ENCODE data around the gene SHB. TPM values are rescaled to one million over a fixed set of nuclear protein-coding genes. Genes with fewer than 3 reads are reported as not detected.
"Not testable (repeated sequence)": the region's sequence is repeated elsewhere in the genome, so short reads cannot be mapped to it uniquely, and the experiment has no call there.

SHB gene
- total and polyA plus RNA-seq, 2 donors from 2014 or later: 16.4 to 39.8 TPM

DNA sequence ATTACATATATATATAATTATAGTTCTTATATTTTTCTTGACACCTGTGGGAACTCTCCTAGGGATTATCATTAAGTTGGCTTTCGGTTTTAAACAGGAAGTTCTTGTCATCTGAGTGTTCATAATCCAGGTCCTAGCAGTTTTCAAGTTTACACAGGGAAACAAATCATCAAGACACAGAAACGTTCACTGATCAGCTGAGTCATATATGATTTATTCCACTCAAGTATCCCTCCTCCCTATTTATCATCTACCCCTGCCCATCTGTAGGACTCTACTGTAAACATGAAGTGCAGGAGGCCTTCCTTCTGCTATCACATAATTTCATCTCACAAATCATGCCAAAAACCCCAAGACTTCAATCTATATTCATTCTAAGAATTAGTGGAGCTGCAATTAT is 171.4 kb downstream of the SHB start:
- H3K9ac ChIP-seq (ENCODE audit: low read length in 3 of 3): no peak overlapping the region
- peaks cover 1 to 7% (median 5%) of the 10 kb centered on the region in 3 donors for H3K4me1 ChIP-seq (ENCODE audit: control insufficient read depth in 2 of 3, insufficient read depth in 2 of 3, low read depth in 1 of 3, low read length in 3 of 3)
- FAIRE-seq (no peak), DNase-seq (no peak)
- H3K36me3 ChIP-seq (ENCODE audit: control insufficient read depth in 2 of 3, insufficient read depth in 3 of 3, low read length in 3 of 3): peaks cover 3 to 31% (median 11%) of the 10 kb centered on the region in 3 donors
- H3K27me3 ChIP-seq (ENCODE audit: control insufficient read depth, insufficient read depth, low read length): no peaks in the 10 kb centered on the region
- TF ChIP-seq, protein P1, sequence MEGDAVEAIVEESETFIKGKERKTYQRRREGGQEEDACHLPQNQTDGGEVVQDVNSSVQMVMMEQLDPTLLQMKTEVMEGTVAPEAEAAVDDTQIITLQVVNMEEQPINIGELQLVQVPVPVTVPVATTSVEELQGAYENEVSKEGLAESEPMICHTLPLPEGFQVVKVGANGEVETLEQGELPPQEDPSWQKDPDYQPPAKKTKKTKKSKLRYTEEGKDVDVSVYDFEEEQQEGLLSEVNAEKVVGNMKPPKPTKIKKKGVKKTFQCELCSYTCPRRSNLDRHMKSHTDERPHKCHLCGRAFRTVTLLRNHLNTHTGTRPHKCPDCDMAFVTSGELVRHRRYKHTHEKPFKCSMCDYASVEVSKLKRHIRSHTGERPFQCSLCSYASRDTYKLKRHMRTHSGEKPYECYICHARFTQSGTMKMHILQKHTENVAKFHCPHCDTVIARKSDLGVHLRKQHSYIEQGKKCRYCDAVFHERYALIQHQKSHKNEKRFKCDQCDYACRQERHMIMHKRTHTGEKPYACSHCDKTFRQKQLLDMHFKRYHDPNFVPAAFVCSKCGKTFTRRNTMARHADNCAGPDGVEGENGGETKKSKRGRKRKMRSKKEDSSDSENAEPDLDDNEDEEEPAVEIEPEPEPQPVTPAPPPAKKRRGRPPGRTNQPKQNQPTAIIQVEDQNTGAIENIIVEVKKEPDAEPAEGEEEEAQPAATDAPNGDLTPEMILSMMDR (IDR thresholded peaks at IDR 0.05; ENCODE audit: borderline replicate concordance, extremely low read depth, insufficient read depth): no peak
- H3K4me3 ChIP-seq (ENCODE audit: low read length in 3 of 3): no peak overlapping the region
- intact Hi-C loops (cut with DNase I): no loop called here
- H3K9me3 ChIP-seq (ENCODE audit: control insufficient read depth in 2 of 3, insufficient read depth in 1 of 3, low read length in 3 of 3): no peaks in the 10 kb centered on the region
- no peak overlapping the region for H3K27ac ChIP-seq (ENCODE audit: low read depth in 2 of 2, low read length in 2 of 2)

DNA sequence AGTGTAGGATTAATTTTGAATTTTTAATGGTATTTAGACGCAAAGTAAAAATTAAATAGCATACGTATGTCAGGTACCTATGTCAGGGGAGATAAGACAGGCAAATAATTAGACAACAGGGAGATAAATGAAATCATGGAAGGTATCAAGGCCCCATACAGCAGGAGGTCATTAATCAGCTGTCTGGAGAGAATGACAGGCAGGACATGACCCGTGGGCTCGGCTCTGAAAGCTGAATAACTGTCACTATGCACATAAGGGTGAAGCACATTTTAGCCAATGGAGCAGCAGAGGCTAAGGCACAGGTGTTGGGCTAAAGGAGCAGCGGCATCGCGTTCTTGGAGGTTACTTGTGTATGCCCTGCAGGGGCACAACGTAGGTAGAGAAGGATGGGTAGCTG is 177.0 kb downstream of the SHB start:
- Histone ChIP-seq H3K9me3 (ENCODE audit: control insufficient read depth in 2 of 3, insufficient read depth in 1 of 3, low read length in 3 of 3) (no peaks in the 10 kb centered on the region), H3K27me3 (ENCODE audit: control insufficient read depth, insufficient read depth, low read length) (no peaks in the 10 kb centered on the region), H3K36me3 (ENCODE audit: control insufficient read depth in 2 of 3, insufficient read depth in 3 of 3, low read length in 3 of 3) (peaks cover 5 to 18% (median 11%) of the 10 kb centered on the region in 3 donors), H3K4me3 (ENCODE audit: low read length in 3 of 3) (no peak overlapping the region), H3K27ac (ENCODE audit: low read depth in 2 of 2, low read length in 2 of 2) (no peak overlapping the region), H3K9ac (ENCODE audit: low read length in 3 of 3) (no peak overlapping the region), H3K4me1 (ENCODE audit: control insufficient read depth in 2 of 3, insufficient read depth in 2 of 3, low read depth in 1 of 3, low read length in 3 of 3) (no peaks in the 10 kb centered on the region)
- DNase-seq (no peak), FAIRE-seq (no peak)
- TF ChIP-seq, protein P1 (IDR thresholded peaks at IDR 0.05; ENCODE audit: borderline replicate concordance, extremely low read depth, insufficient read depth): no peak
- intact Hi-C loops (cut with DNase I): no loop called here

DNA sequence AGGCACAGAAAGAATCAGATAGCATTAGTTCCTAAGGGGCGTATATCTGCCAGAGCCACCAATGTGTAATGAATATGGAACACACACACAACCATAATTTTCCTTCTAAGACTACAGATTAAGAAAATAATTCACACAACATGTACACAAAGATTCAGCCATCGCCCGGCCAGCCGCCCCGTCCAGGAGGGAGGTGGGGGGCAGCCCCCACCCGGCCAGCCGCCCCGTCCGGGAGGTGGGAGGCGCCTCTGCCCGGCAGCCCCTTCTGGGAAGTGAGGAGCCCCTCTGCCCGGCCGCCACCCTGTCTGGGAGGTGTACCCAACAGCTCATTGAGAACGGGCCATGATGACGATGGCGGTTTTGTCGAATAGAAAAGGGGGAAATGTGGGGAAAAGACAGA is 178.0 kb downstream of the SHB start:
- peaks cover 5 to 15% (median 11%) of the 10 kb centered on the region in 3 donors for H3K36me3 ChIP-seq (ENCODE audit: control insufficient read depth in 2 of 3, insufficient read depth in 3 of 3, low read length in 3 of 3)

DNA sequence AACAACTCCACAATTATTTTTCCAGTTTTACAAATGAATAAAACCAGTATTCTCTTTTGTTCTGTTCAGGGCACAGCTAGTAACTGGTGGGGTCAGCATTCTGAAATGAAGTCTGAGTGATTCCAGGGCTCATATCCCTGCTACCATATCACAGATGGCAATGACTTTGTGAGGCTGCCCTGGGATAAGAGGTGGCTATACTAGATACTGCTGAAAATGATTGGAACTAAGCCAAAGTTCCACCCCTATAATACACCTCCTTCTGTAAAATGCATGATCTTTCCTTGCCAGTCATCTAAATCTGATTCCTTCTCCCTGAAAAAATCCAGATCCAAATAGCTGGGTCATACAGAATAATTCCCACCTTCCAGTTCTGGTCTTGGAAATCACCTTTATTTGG is 179.5 kb downstream of the SHB start:
- FAIRE-seq (no peak), DNase-seq (no peak)
- TF ChIP-seq, protein P1 (IDR thresholded peaks at IDR 0.05; ENCODE audit: borderline replicate concordance, extremely low read depth, insufficient read depth): no peak
- H3K9ac ChIP-seq (ENCODE audit: low read length in 3 of 3): no peak overlapping the region
- no peaks in the 10 kb centered on the region for H3K4me1 ChIP-seq (ENCODE audit: control insufficient read depth in 2 of 3, insufficient read depth in 2 of 3, low read depth in 1 of 3, low read length in 3 of 3)
- H3K36me3 ChIP-seq (ENCODE audit: control insufficient read depth in 2 of 3, insufficient read depth in 3 of 3, low read length in 3 of 3): peaks cover 2 to 5% (median 5%) of the 10 kb centered on the region in 3 donors
- no peak overlapping the region for H3K27ac ChIP-seq (ENCODE audit: low read depth in 2 of 2, low read length in 2 of 2)
- intact Hi-C loops (cut with DNase I): no loop called here
- no peak overlapping the region for H3K4me3 ChIP-seq (ENCODE audit: low read length in 3 of 3)
- no peaks in the 10 kb centered on the region for H3K9me3 ChIP-seq (ENCODE audit: control insufficient read depth in 2 of 3, insufficient read depth in 1 of 3, low read length in 3 of 3)
- no peaks in the 10 kb centered on the region for H3K27me3 ChIP-seq (ENCODE audit: control insufficient read depth, insufficient read depth, low read length)

More for the DNA sequence above, 178.0 kb downstream of the SHB start:
- H3K9me3 ChIP-seq (ENCODE audit: control insufficient read depth in 2 of 3, insufficient read depth in 1 of 3, low read length in 3 of 3); FAIRE-seq; H3K9ac ChIP-seq (ENCODE audit: low read length in 3 of 3); intact Hi-C loops (cut with DNase I); H3K4me3 ChIP-seq (ENCODE audit: low read length in 3 of 3); H3K27me3 ChIP-seq (ENCODE audit: control insufficient read depth, insufficient read depth, low read length); DNase-seq; H3K4me1 ChIP-seq (ENCODE audit: control insufficient read depth in 2 of 3, insufficient read depth in 2 of 3, low read depth in 1 of 3, low read length in 3 of 3); H3K27ac ChIP-seq (ENCODE audit: low read depth in 2 of 2, low read length in 2 of 2): not testable (repeated sequence)

DNA sequence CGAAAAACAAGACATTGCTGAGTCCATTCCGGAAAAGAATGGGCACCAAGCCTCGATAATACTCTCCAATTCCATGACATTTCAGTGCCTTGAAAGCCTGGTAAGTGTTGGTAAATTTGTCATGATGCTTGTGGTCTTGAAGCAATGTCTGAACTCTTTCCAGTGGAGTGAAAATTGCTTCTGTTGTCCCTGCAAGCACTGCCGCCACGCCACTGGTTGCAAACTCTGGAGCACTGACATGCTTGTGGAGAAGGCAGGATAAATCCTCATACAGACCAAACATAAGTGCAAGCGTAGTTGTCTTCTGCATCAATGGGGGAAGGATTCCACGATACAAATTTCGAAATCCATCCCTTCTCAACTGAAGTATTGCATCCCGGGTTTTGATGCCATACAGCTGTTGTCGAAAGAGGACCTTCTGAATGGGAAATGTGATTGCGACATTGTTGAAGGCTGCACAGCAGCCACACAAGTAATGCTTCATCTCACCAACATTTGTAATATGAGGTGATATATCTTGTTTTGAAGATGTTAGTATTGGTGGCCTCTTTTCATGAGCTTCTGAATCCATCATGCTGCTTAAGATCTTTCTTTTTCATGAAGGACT is 180.9 kb downstream of the SHB start:
- H3K4me3 ChIP-seq (ENCODE audit: low read length in 3 of 3); H3K27ac ChIP-seq (ENCODE audit: low read depth in 2 of 2, low read length in 2 of 2); H3K27me3 ChIP-seq (ENCODE audit: control insufficient read depth, insufficient read depth, low read length); H3K36me3 ChIP-seq (ENCODE audit: control insufficient read depth in 2 of 3, insufficient read depth in 3 of 3, low read length in 3 of 3); FAIRE-seq; H3K4me1 ChIP-seq (ENCODE audit: control insufficient read depth in 2 of 3, insufficient read depth in 2 of 3, low read depth in 1 of 3, low read length in 3 of 3); DNase-seq; H3K9ac ChIP-seq (ENCODE audit: low read length in 3 of 3); H3K9me3 ChIP-seq (ENCODE audit: control insufficient read depth in 2 of 3, insufficient read depth in 1 of 3, low read length in 3 of 3); intact Hi-C loops (cut with DNase I): not testable (repeated sequence)
